SK-N-SH treated with all-trans-retinoic acid at 6 μM for 48 hours (cell line): ENCODE data around the gene COL6A1.
A peak's percentile ranks its signal among the peaks of the same experiment; 100 is the strongest.

Experiments used
- ATAC-seq: fragments of 200-7000 bp; cut with Tn5 transposase; 3 replicates; pipeline ENCODE4 v1.9.1; 2020; ENCODE audit warnings: mild to moderate bottlenecking, moderate library complexity
- ARNTL ChIP-seq: fragments of 450-650 bp; formaldehyde crosslinking; IDR thresholded peaks from 2 replicates; pipeline ENCODE4 v1.5.0; 2020; ENCODE audit warnings: low read depth, mild to moderate bottlenecking, moderate library complexity, borderline replicate concordance
- BACH2 ChIP-seq: fragments of 250-450 bp; sonication (Bioruptor Pico); IDR thresholded peaks from 2 replicates; pipeline ENCODE4 v1.9.0; 2021; ENCODE audit warnings: mild to moderate bottlenecking, borderline replicate concordance
- CSDC2 ChIP-seq: fragments of 250-450 bp; sonication (Bioruptor Pico); IDR thresholded peaks from 2 replicates; pipeline ENCODE4 v1.5.0; 2020; ENCODE audit warnings: mild to moderate bottlenecking, moderate library complexity
- ESRRG ChIP-seq: fragments of 250-450 bp; sonication (Bioruptor Pico); IDR thresholded peaks from 2 replicates; pipeline ENCODE4 v1.6.1; 2021; ENCODE audit warnings: mild to moderate bottlenecking
- GLIS3 ChIP-seq: fragments of 250-450 bp; sonication (Bioruptor Pico); IDR thresholded peaks from 2 replicates; pipeline ENCODE4 v1.5.0; 2020; ENCODE audit warnings: mild to moderate bottlenecking, moderate library complexity
- ISL1 ChIP-seq: fragments of 250-450 bp; sonication (Bioruptor Pico); IDR thresholded peaks from 2 replicates; pipeline ENCODE4 v2.1.2; 2022; ENCODE audit warnings: mild to moderate bottlenecking, moderate library complexity
- OSR1 ChIP-seq: fragments of 250-450 bp; sonication (Bioruptor Pico); IDR thresholded peaks from 2 replicates; pipeline ENCODE4 v1.8.0; 2022; ENCODE audit warnings: moderate library complexity, mild to moderate bottlenecking, inconsistent platforms
- PATZ1 ChIP-seq: fragments of 250-450 bp; sonication (Bioruptor Pico); IDR thresholded peaks from 2 replicates; pipeline ENCODE4 v1.8.0; 2020; ENCODE audit warnings: mild to moderate bottlenecking, moderate library complexity, borderline replicate concordance
- PPARA ChIP-seq: fragments of 250-450 bp; sonication (Bioruptor Pico); IDR thresholded peaks from 2 replicates; pipeline ENCODE4 v1.5.0; 2020; ENCODE audit warnings: mild to moderate bottlenecking, borderline replicate concordance
- SNAI2 ChIP-seq: fragments of 250-450 bp; sonication (Bioruptor Pico); IDR thresholded peaks from 2 replicates; pipeline ENCODE4 v1.5.0; 2020; ENCODE audit warnings: mild to moderate bottlenecking, moderate library complexity
- TOX ChIP-seq: fragments of 250-450 bp; sonication (Bioruptor Pico); IDR thresholded peaks from 2 replicates; pipeline ENCODE4 v1.8.0; 2021; ENCODE audit warnings: mild to moderate bottlenecking, moderate library complexity, borderline replicate concordance
- TSHZ2 ChIP-seq: fragments of 250-450 bp; sonication (Bioruptor Pico); IDR thresholded peaks from 2 replicates; pipeline ENCODE4 v1.5.0; 2020; ENCODE audit warnings: mild to moderate bottlenecking, moderate library complexity
- ZC3H10 ChIP-seq: fragments of 250-450 bp; sonication (Bioruptor Pico); IDR thresholded peaks from 2 replicates; pipeline ENCODE4 v1.5.1; 2021; ENCODE audit warnings: mild to moderate bottlenecking, moderate library complexity
- ZFP3 ChIP-seq: fragments of 250-450 bp; sonication (Bioruptor Pico); IDR thresholded peaks from 2 replicates; pipeline ENCODE4 v1.5.0; 2020; ENCODE audit warnings: mild to moderate bottlenecking, moderate library complexity
- ZFP30 ChIP-seq: fragments of 450-650 bp; formaldehyde crosslinking; IDR thresholded peaks from 2 replicates; pipeline ENCODE4 v1.5.0; 2022; ENCODE audit warnings: mild to moderate bottlenecking, moderate library complexity
- ZNF565 ChIP-seq: fragments of 450-650 bp; formaldehyde crosslinking; conservative IDR thresholded peaks from 2 replicates; pipeline ENCODE4 v1.5.0; 2020; ENCODE audit warnings: low read depth, mild to moderate bottlenecking, moderate library complexity
- ZNF70 ChIP-seq: fragments of 450-650 bp; formaldehyde crosslinking; IDR thresholded peaks from 2 replicates; pipeline ENCODE4 v1.5.0; 2020; ENCODE audit warnings: mild to moderate bottlenecking, moderate library complexity
- ZNF8 ChIP-seq: fragments of 450-650 bp; formaldehyde crosslinking; IDR thresholded peaks from 2 replicates; pipeline ENCODE4 v1.5.0; 2020; ENCODE audit warnings: mild to moderate bottlenecking, moderate library complexity
- TF ChIP-seq, protein P1 (sequence below): fragments of 250-450 bp; sonication (Bioruptor Pico); IDR thresholded peaks from 2 replicates; pipeline ENCODE4 v1.8.0; 2021; ENCODE audit warnings: low read depth, mild to moderate bottlenecking, moderate library complexity, borderline replicate concordance
- TF ChIP-seq, protein P2 (sequence below): fragments of 250-450 bp; sonication (Bioruptor Pico); IDR thresholded peaks from 2 replicates; pipeline ENCODE4 v1.5.1; 2020; ENCODE audit warnings: low read depth, mild to moderate bottlenecking, moderate library complexity
- TF ChIP-seq, protein P3 (sequence below): fragments of 250-450 bp; sonication (Bioruptor Pico); IDR thresholded peaks from 2 replicates; pipeline ENCODE4 v1.5.1; 2021; ENCODE audit warnings: mild to moderate bottlenecking, moderate library complexity

The COL6A1 gene

DNA sequence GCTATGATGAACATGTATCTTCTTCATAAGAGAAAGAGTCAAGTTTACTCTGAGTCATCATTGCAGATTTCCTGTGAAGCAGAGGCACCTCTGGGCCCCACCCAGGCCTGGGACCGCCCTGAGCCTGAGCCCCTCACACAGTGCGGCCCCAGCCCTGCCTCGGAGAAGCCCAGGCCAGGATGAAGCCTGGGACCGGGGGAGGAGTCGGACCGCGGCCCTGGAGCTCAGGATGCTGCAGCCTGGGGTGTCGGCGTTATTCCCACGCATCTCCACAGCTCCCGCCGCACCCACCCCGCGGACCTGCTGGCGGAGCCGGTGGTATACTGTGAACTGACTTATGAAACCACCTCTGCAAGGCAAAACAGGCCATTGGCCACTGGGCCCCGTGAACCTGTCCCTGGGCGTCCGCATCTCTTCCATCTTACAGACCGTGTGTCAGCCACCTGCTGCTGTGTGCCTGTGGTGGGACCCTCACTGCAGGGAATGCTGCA, 2.4 kb upstream of the COL6A1 start:
- no peak for TF ChIP-seq ZFP3 (CRISPR knock-in tag)
- no peak for TF ChIP-seq ARNTL
- TF ChIP-seq, protein P1, sequence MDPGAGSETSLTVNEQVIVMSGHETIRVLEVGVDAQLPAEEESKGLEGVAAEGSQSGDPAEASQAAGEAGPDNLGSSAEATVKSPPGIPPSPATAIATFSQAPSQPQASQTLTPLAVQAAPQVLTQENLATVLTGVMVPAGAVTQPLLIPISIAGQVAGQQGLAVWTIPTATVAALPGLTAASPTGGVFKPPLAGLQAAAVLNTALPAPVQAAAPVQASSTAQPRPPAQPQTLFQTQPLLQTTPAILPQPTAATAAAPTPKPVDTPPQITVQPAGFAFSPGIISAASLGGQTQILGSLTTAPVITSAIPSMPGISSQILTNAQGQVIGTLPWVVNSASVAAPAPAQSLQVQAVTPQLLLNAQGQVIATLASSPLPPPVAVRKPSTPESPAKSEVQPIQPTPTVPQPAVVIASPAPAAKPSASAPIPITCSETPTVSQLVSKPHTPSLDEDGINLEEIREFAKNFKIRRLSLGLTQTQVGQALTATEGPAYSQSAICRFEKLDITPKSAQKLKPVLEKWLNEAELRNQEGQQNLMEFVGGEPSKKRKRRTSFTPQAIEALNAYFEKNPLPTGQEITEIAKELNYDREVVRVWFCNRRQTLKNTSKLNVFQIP (CRISPR knock-in tag): no peak
- ATAC-seq: no peak

DNA sequence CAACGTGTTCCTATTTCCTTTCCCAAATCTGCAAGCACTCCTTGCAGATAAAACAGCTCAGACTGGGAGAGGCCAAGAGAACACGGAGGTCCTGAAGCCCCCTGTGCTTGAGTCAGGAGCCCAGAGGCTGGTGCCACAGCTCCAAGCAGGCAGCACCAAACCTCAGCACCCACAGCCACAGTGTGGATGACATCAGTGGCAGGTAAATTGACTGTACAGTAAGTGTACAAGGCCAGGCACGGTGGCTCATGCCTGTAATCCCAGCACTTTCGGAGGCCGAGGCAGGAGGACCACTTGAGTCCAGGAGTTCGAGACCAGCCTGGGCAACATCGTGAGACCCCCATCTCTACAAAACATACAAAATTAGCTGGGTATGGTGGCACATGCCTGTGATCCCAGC, 1.9 kb upstream of the COL6A1 start:
- TF ChIP-seq OSR1 (CRISPR knock-in tag) (no peak), TOX (CRISPR knock-in tag) (no peak), ISL1 (CRISPR knock-in tag) (no peak)
- TF ChIP-seq, all 23 proteins: peak for 0

GRCh38 chr21:45980271-45980670, 1.3 kb upstream of the COL6A1 start:
- no peak for ATAC-seq
- no peak for TF ChIP-seq OSR1 (CRISPR knock-in tag)

More for the DNA sequence above, 1.9 kb upstream of the COL6A1 start:
- no peak for ATAC-seq

- no peak for TF ChIP-seq PPARA (CRISPR knock-in tag)
- TF ChIP-seq ZC3H10 (CRISPR knock-in tag): no peak
- TF ChIP-seq ZNF70 (CRISPR knock-in tag): no peak
- TF ChIP-seq PATZ1 (CRISPR knock-in tag): no peak
- no peak for TF ChIP-seq GLIS3 (CRISPR knock-in tag)
- no peak for TF ChIP-seq ZNF8 (CRISPR knock-in tag)
- no peak for TF ChIP-seq ZNF565
- TF ChIP-seq BACH2: no peak
- TF ChIP-seq, protein P2, sequence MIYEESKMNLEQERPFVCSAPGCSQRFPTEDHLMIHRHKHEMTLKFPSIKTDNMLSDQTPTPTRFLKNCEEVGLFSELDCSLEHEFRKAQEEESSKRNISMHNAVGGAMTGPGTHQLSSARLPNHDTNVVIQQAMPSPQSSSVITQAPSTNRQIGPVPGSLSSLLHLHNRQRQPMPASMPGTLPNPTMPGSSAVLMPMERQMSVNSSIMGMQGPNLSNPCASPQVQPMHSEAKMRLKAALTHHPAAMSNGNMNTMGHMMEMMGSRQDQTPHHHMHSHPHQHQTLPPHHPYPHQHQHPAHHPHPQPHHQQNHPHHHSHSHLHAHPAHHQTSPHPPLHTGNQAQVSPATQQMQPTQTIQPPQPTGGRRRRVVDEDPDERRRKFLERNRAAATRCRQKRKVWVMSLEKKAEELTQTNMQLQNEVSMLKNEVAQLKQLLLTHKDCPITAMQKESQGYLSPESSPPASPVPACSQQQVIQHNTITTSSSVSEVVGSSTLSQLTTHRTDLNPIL (CRISPR knock-in tag): no peak
- no peak for TF ChIP-seq ESRRG (CRISPR knock-in tag)
- TF ChIP-seq, protein P3, sequence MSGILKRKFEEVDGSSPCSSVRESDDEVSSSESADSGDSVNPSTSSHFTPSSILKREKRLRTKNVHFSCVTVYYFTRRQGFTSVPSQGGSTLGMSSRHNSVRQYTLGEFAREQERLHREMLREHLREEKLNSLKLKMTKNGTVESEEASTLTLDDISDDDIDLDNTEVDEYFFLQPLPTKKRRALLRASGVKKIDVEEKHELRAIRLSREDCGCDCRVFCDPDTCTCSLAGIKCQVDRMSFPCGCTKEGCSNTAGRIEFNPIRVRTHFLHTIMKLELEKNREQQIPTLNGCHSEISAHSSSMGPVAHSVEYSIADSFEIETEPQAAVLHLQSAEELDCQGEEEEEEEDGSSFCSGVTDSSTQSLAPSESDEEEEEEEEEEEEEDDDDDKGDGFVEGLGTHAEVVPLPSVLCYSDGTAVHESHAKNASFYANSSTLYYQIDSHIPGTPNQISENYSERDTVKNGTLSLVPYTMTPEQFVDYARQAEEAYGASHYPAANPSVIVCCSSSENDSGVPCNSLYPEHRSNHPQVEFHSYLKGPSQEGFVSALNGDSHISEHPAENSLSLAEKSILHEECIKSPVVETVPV: no peak
- TF ChIP-seq, protein P1 (CRISPR knock-in tag): no peak
- TF ChIP-seq ZFP30 (CRISPR knock-in tag): no peak
- no peak for TF ChIP-seq ZFP3 (CRISPR knock-in tag)
- ATAC-seq: no peak
Measured at GRCh38 chr21:45980697-45981096, 873 bp upstream of the COL6A1 start.

DNA sequence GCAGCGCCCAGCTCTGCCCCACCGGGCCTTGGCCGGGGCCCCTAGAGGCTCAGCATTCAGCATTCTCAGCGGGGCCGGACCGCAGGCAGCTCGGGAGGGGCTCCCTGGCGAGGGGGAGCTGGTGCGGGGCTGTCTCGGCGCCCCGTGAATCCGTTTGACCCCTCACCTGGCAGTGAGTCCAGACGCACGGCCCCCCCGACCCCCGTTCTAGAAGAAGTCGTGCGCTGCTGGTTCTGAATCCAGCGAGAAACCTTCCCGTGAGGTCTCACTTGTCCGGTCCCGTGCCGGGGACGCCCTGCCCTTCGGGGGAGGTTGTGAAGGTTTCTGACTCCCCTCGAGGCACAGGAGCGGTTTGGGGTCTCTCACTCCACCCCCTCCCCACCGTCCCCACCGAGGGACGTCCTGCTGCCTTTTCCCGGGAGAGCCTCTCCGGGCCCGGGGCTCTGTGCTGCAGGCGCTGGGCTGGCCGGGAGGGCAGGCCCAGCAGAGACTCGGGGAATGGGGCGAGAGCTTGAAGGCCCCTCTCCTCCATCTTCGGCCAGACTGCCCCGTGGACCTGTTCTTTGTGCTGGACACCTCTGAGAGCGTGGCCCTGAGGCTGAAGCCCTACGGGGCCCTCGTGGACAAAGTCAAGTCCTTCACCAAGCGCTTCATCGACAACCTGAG, 655 bp downstream of the COL6A1 start:
- peak; percentile 63 for ATAC-seq
- no peak for TF ChIP-seq ZNF70 (CRISPR knock-in tag)
- no peak for TF ChIP-seq CSDC2 (CRISPR knock-in tag)
- no peak for TF ChIP-seq SNAI2 (CRISPR knock-in tag)
- no peak for TF ChIP-seq TSHZ2 (CRISPR knock-in tag)
- TF ChIP-seq, protein P2 (CRISPR knock-in tag): no peak
- TF ChIP-seq PATZ1 (CRISPR knock-in tag): no peak
